ENCODE results near the gene GABBR2.
"Not testable (repeated sequence)": the region's sequence is repeated elsewhere in the genome, so short reads cannot be mapped to it uniquely, and the experiment has no call there.

The GABBR2 gene

GRCh38 chr9:98687911-98688310 lies 20.8 kb downstream of the GABBR2 start:
- Histone ChIP-seq H3K36me3 (ENCODE audit: control insufficient read depth, low read length) (no peaks in the 10 kb centered on the region), H3K27ac (ENCODE audit: low read depth, low read length) (no peak overlapping the region), H3K4me2 (ENCODE audit: low read length) (no peak overlapping the region), H3K79me2 (ENCODE audit: control insufficient read depth, low read length) (no peaks in the 10 kb centered on the region), H4K20me1 (ENCODE audit: control insufficient read depth, insufficient read depth, low read depth, low read length) (no peaks in the 10 kb centered on the region), H3K9me3 (ENCODE audit: control insufficient read depth, insufficient read depth, low read length) (no peaks in the 10 kb centered on the region), H3K4me3 (ENCODE audit: low read length) (no peak overlapping the region), H3K27me3 (ENCODE audit: control insufficient read depth, low read length) (peaks cover 14% of the 10 kb centered on the region; the same call in 1 of the 2 replicates), H3K9me2 (replicated peaks; ENCODE audit: control insufficient read depth, low read length) (no peaks in the 10 kb centered on the region), H3K4me1 (ENCODE audit: control insufficient read depth, low read length) (no peaks in the 10 kb centered on the region), H3F3A (ENCODE audit: control insufficient read depth, insufficient read depth) (no peaks in the 10 kb centered on the region)
- TF ChIP-seq CTCF (IDR thresholded peaks at IDR 0.05; ENCODE audit: low read depth, low read length, poor library complexity, severe bottlenecking): no peak
- no peak for TF ChIP-seq EZH2phosphoT487 (IDR thresholded peaks at IDR 0.05; ENCODE audit: borderline replicate concordance, low read length)

- no peak overlapping the region for H3K4me3 ChIP-seq (ENCODE audit: low read length)
- H3K27ac ChIP-seq (ENCODE audit: low read depth, low read length): no peak overlapping the region
- no peaks in the 10 kb centered on the region for H3K36me3 ChIP-seq (ENCODE audit: control insufficient read depth, low read length)
- H3K4me1 ChIP-seq (ENCODE audit: control insufficient read depth, low read length): no peaks in the 10 kb centered on the region
- no peaks in the 10 kb centered on the region for H3F3A ChIP-seq (ENCODE audit: control insufficient read depth, insufficient read depth)
- H3K27me3 ChIP-seq (ENCODE audit: control insufficient read depth, low read length): peaks cover 14% of the 10 kb centered on the region; the same call in 1 of the 2 replicates
- no peaks in the 10 kb centered on the region for H3K9me3 ChIP-seq (ENCODE audit: control insufficient read depth, insufficient read depth, low read length)
- H3K79me2 ChIP-seq (ENCODE audit: control insufficient read depth, low read length): no peaks in the 10 kb centered on the region
- H3K4me2 ChIP-seq (ENCODE audit: low read length): no peak overlapping the region
- no peak for TF ChIP-seq EZH2phosphoT487 (IDR thresholded peaks at IDR 0.05; ENCODE audit: borderline replicate concordance, low read length)
- no peak for TF ChIP-seq CTCF (IDR thresholded peaks at IDR 0.05; ENCODE audit: low read depth, low read length, poor library complexity, severe bottlenecking)
- no peaks in the 10 kb centered on the region for H4K20me1 ChIP-seq (ENCODE audit: control insufficient read depth, insufficient read depth, low read depth, low read length)
- H3K9me2 ChIP-seq (replicated peaks; ENCODE audit: control insufficient read depth, low read length): no peaks in the 10 kb centered on the region
Observed at GRCh38 chr9:98686961-98687855, 21.5 kb downstream of the GABBR2 start.

GRCh38 chr9:98684816-98685215 lies 23.9 kb downstream of the GABBR2 start:
- H3K27ac ChIP-seq (ENCODE audit: low read depth, low read length); H3K9me2 ChIP-seq (replicated peaks; ENCODE audit: control insufficient read depth, low read length); H3K4me3 ChIP-seq (ENCODE audit: low read length); H4K20me1 ChIP-seq (ENCODE audit: control insufficient read depth, insufficient read depth, low read depth, low read length); H3K36me3 ChIP-seq (ENCODE audit: control insufficient read depth, low read length); H3K4me1 ChIP-seq (ENCODE audit: control insufficient read depth, low read length); H3K4me2 ChIP-seq (ENCODE audit: low read length); H3K9me3 ChIP-seq (ENCODE audit: control insufficient read depth, insufficient read depth, low read length); H3K79me2 ChIP-seq (ENCODE audit: control insufficient read depth, low read length); H3K27me3 ChIP-seq (ENCODE audit: control insufficient read depth, low read length); H3F3A ChIP-seq (ENCODE audit: control insufficient read depth, insufficient read depth): not testable (repeated sequence)

GRCh38 chr9:98678244-98678842 lies 30.4 kb downstream of the GABBR2 start:
- no peaks in the 10 kb centered on the region for H3K36me3 ChIP-seq (ENCODE audit: control insufficient read depth, low read length)
- TF ChIP-seq CTCF (IDR thresholded peaks at IDR 0.05; ENCODE audit: low read depth, low read length, poor library complexity, severe bottlenecking): peak; percentile 71
- no peak for TF ChIP-seq EZH2phosphoT487 (IDR thresholded peaks at IDR 0.05; ENCODE audit: borderline replicate concordance, low read length)
- no peaks in the 10 kb centered on the region for H3K9me2 ChIP-seq (replicated peaks; ENCODE audit: control insufficient read depth, low read length)
- no peaks in the 10 kb centered on the region for H4K20me1 ChIP-seq (ENCODE audit: control insufficient read depth, insufficient read depth, low read depth, low read length)
- H3K27me3 ChIP-seq (ENCODE audit: control insufficient read depth, low read length): peaks cover 10% of the 10 kb centered on the region
- H3K27ac ChIP-seq (ENCODE audit: low read depth, low read length): no peak overlapping the region
- no peak overlapping the region for H3K4me2 ChIP-seq (ENCODE audit: low read length)
- no peaks in the 10 kb centered on the region for H3K79me2 ChIP-seq (ENCODE audit: control insufficient read depth, low read length)
- no peak overlapping the region for H3K4me3 ChIP-seq (ENCODE audit: low read length)
- no peaks in the 10 kb centered on the region for H3K4me1 ChIP-seq (ENCODE audit: control insufficient read depth, low read length)
- no peaks in the 10 kb centered on the region for H3F3A ChIP-seq (ENCODE audit: control insufficient read depth, insufficient read depth)
- no peaks in the 10 kb centered on the region for H3K9me3 ChIP-seq (ENCODE audit: control insufficient read depth, insufficient read depth, low read length)
